Liver (tissue), 9 donors: ENCODE results near the gene NAT8L. TPM values are rescaled to one million over a fixed set of nuclear protein-coding genes. Genes with fewer than 3 reads are reported as not detected.

Experiments
- DNase-seq: peaks from one replicate; pipeline ENCODE4 v3.0.0-alpha.2; 2017; ENCODE audit warnings: low spot score
- H3K27ac ChIP-seq, 2 donors: one replicate each; pipeline ENCODE4 v1.7.0; 2013; ENCODE audit warnings: inconsistent platforms in 2 of 2, low read length in 2 of 2, control low read depth in 1 of 2, low read depth in 1 of 2, mild to moderate bottlenecking in 1 of 2
- H3K27me3 ChIP-seq, 4 donors: one replicate each; pipeline versions ENCODE4 v1.6.1 to v1.7.0; 2013; ENCODE audit warnings: low read length in 3 of 4, inconsistent platforms in 1 of 4, mild to moderate bottlenecking in 1 of 4, moderate library complexity in 1 of 4; ENCODE audit not compliant: control insufficient read depth in 4 of 4, insufficient read depth in 4 of 4
- H3K36me3 ChIP-seq, 4 donors: one replicate each; pipeline versions ENCODE4 v1.6.1 to v1.7.0; 2013; ENCODE audit warnings: low read length in 3 of 4, mild to moderate bottlenecking in 3 of 4, low read depth in 1 of 4, moderate library complexity in 1 of 4; ENCODE audit not compliant: control insufficient read depth in 4 of 4, insufficient read depth in 3 of 4
- H3K4me1 ChIP-seq, 4 donors: one replicate each; pipeline versions ENCODE4 v1.6.1 to v1.7.0; 2013; ENCODE audit warnings: low read length in 3 of 4, mild to moderate bottlenecking in 3 of 4, moderate library complexity in 1 of 4; ENCODE audit not compliant: control insufficient read depth in 4 of 4, insufficient read depth in 4 of 4
- H3K4me3 ChIP-seq, 3 donors: one replicate each; pipeline versions ENCODE4 v1.6.1 to v1.7.0; 2013; ENCODE audit warnings: low read length in 3 of 3, control low read depth in 1 of 3, low read depth in 1 of 3, mild to moderate bottlenecking in 1 of 3
- H3K9ac ChIP-seq, 2 donors: one replicate each; pipeline ENCODE4 v1.7.0; 2013; ENCODE audit warnings: low read length in 2 of 2, mild to moderate bottlenecking in 2 of 2, moderate library complexity in 2 of 2, control low read depth in 1 of 2, low read depth in 1 of 2
- H3K9me3 ChIP-seq, 4 donors: one replicate each; pipeline versions ENCODE4 v1.6.1 to v1.7.0; 2013; ENCODE audit warnings: low read length in 3 of 4; ENCODE audit not compliant: control insufficient read depth in 4 of 4
- ATF3 ChIP-seq: IDR thresholded peaks from 2 replicates; pipeline ENCODE4 v1.6.1; 2016; ENCODE audit warnings: antibody characterized with exemption
- EGR1 ChIP-seq, 2 donors: IDR thresholded peaks; 2 replicates each; pipeline ENCODE4 v1.6.1; 2016 to 2018; ENCODE audit warnings: antibody characterized with exemption in 2 of 2, low read depth in 2 of 2
- FOXA1 ChIP-seq: IDR thresholded peaks from 2 replicates; pipeline ENCODE4 v1.6.1; 2016; ENCODE audit warnings: antibody characterized with exemption
- FOXA2 ChIP-seq: IDR thresholded peaks from 2 replicates; pipeline ENCODE4 v1.6.1; 2016; ENCODE audit warnings: antibody characterized with exemption
- GABPA ChIP-seq, 2 donors: IDR thresholded peaks in 1 of 2; conservative IDR thresholded peaks in 1 of 2; 2 replicates each; pipeline ENCODE4 v1.6.1; 2016; ENCODE audit warnings: antibody characterized with exemption in 2 of 2, mild to moderate bottlenecking in 1 of 2, moderate library complexity in 1 of 2
- HNF4A ChIP-seq, 2 donors: conservative IDR thresholded peaks; 2 replicates each; pipeline ENCODE4 v1.6.1; 2016; ENCODE audit warnings: antibody characterized with exemption in 2 of 2, mild to moderate bottlenecking in 2 of 2
- HNF4G ChIP-seq: IDR thresholded peaks from 2 replicates; pipeline ENCODE4 v1.6.1; 2016; ENCODE audit warnings: antibody characterized with exemption
- JUND ChIP-seq, 2 donors: IDR thresholded peaks; 2 replicates each; pipeline ENCODE4 v1.6.1; 2016; ENCODE audit warnings: antibody characterized with exemption in 2 of 2
- RAD21 ChIP-seq, 2 donors: IDR thresholded peaks; 2 replicates each; pipeline ENCODE4 v1.6.1; 2016; ENCODE audit warnings: antibody characterized with exemption in 2 of 2, mild to moderate bottlenecking in 2 of 2
- REST ChIP-seq: IDR thresholded peaks from 2 replicates; pipeline ENCODE4 v1.6.1; 2016; ENCODE audit warnings: antibody characterized with exemption, mild to moderate bottlenecking
- RXRA ChIP-seq, 2 donors: IDR thresholded peaks; 2 replicates each; pipeline ENCODE4 v1.6.1; 2017 to 2018; ENCODE audit warnings: antibody characterized with exemption in 2 of 2, mild to moderate bottlenecking in 1 of 2
- SP1 ChIP-seq: IDR thresholded peaks from 2 replicates; pipeline ENCODE4 v1.6.1; 2018; ENCODE audit warnings: antibody characterized with exemption, mild to moderate bottlenecking
- TAF1 ChIP-seq: conservative IDR thresholded peaks from 2 replicates; pipeline ENCODE4 v1.6.1; 2016; ENCODE audit warnings: antibody characterized with exemption, mild to moderate bottlenecking
- YY1 ChIP-seq: IDR thresholded peaks from 2 replicates; pipeline ENCODE4 v1.6.1; 2016; ENCODE audit warnings: antibody characterized with exemption, mild to moderate bottlenecking
- ZBTB33 ChIP-seq: IDR thresholded peaks from 2 replicates; pipeline ENCODE4 v1.6.1; 2016; ENCODE audit warnings: antibody characterized with exemption
- WGBS: extraction: QIAGEN DNeasy Blood & Tissue Kit; methylation state at CpG from one replicate; pipeline ENCODE4 v1.1.7; 2013; 5-methylcytosine and 5-hydroxymethylcytosine counted together
- polyA plus RNA-seq, 2 donors: library from polyadenylated mRNA; stranded (reverse) in 1 of 2; unstranded in 1 of 2; fragments of 200-250 nt in 1 of 2; fragments of >200 nt in 1 of 2; fragmentation: Nextera tagmentation in 1 of 2; extraction: Ambion mirVana in 1 of 2; gene quantifications; one replicate each; pipeline versions ENCODE4 v1.2.1 to v1.2.3, GENCODE V29; 2013 to 2015
- total RNA-seq, 2 donors: library from RNA; depleted of rRNA; stranded (reverse); fragments of >200 nt; gene quantifications; one replicate each; pipeline ENCODE4 v1.2.3, GENCODE V29; 2014
- TF ChIP-seq, protein P1 (sequence below): IDR thresholded peaks from 2 replicates; pipeline ENCODE4 v1.6.1; 2016; ENCODE audit warnings: antibody characterized with exemption
- donor health status: healthy.
- donor health status: healthy.
- donor health status: healthy.
- donor health status: healthy.
- donor health status: healthy.

The NAT8L gene
- total and polyA plus RNA-seq, 4 donors, result 0.07 to 0.09 (median 0.08) TPM; not detected in 1

- TF ChIP-seq REST, result no peak
- TF ChIP-seq HNF4A (conservative IDR thresholded peaks at IDR 0.05), result no peak
- TF ChIP-seq, protein P1, sequence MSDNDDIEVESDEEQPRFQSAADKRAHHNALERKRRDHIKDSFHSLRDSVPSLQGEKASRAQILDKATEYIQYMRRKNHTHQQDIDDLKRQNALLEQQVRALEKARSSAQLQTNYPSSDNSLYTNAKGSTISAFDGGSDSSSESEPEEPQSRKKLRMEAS, result no peak
- TF ChIP-seq TAF1, result no peak
- TF ChIP-seq FOXA2, result no peak
- TF ChIP-seq RAD21 (IDR thresholded peaks at IDR 0.05), result no peak
These were observed 45.6 kb downstream of the NAT8L start (continued) for GRCh38 chr4:2104556-2105345.

DNA sequence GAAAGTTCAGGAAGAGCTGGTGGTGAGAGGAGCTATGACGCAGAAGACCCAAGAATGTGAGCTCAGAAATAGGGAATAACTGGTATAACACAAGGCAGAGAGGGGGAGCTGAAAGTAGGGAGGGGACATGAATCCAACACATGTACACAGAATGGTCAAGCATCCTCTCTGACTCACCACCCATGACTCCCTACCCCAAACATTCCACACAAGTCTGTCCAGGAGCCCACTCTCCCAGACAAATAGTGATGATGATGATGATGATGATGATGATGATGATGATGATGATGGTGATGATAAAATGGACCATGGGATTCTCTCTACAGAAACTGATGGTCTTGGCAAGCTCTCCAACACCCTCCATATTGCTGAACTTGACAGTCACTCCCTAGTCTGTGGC lies 46.4 kb downstream of the NAT8L start:
- H3K9me3 ChIP-seq, result peaks cover 0 to 18% (median 3%) of the 10 kb centered on the region in 4 donors
- no peaks in the 10 kb centered on the region for H3K36me3 ChIP-seq
- H3K4me1 ChIP-seq, result no peaks in the 10 kb centered on the region
- no peak for DNase-seq
- no peak overlapping the region for H3K27ac ChIP-seq
- 98% methylated on average over 1 of the region's 1 CpG for WGBS
- TF ChIP-seq RXRA (IDR thresholded peaks at IDR 0.05), result no peak
- no peak for TF ChIP-seq GABPA (IDR thresholded peaks at IDR 0.05 in 1 of 2, conservative IDR thresholded peaks at IDR 0.05 in 1 of 2)
- no peak for TF ChIP-seq ZBTB33
- no peak for TF ChIP-seq FOXA1
- TF ChIP-seq REST, result no peak
- TF ChIP-seq HNF4A (conservative IDR thresholded peaks at IDR 0.05), result no peak
- TF ChIP-seq RAD21 (IDR thresholded peaks at IDR 0.05), result no peak
- TF ChIP-seq ATF3, result no peak
- no peak for TF ChIP-seq YY1
- TF ChIP-seq TAF1, result no peak
- TF ChIP-seq SP1, result no peak
- no peak for TF ChIP-seq JUND (IDR thresholded peaks at IDR 0.05)
- no peak for TF ChIP-seq EGR1 (IDR thresholded peaks at IDR 0.05; ENCODE audit: low read depth in 2 of 2)
- TF ChIP-seq, protein P1, result no peak
- TF ChIP-seq HNF4G, result no peak
- no peak overlapping the region for H3K4me3 ChIP-seq
- no peaks in the 10 kb centered on the region for H3K27me3 ChIP-seq
- H3K9ac ChIP-seq, result no peak overlapping the region
